ENCODE data around the gene CASQ2.

- TF ChIP-seq CTCF (IDR thresholded peaks at IDR 0.05) = no peak
- no peak for TF ChIP-seq ZFX (IDR thresholded peaks at IDR 0.05; ENCODE audit: borderline replicate concordance)
These were observed 14.2 kb upstream of the CASQ2 start for GRCh38 chr1:115782571-115783281.
